H9 (cell line): ENCODE data around the gene MOCOS. TPM values are rescaled to one million over a fixed set of nuclear protein-coding genes. Genes with fewer than 3 reads are reported as not detected.

Experiments
- DNase-seq: peaks from one replicate; pipeline ENCODE4 v3.0.0-alpha.2; 2017
- H2AFZ ChIP-seq: one replicate; pipeline ENCODE4 v1.6.1; 2013; ENCODE audit warnings: mild to moderate bottlenecking, low read length, control low read depth, moderate library complexity
- H2AK5ac ChIP-seq: 2 replicates; pipeline ENCODE4 v1.6.1; 2013; ENCODE audit warnings: low read length, control low read depth, mixed read lengths; ENCODE audit not compliant: insufficient read length
- H2BK120ac ChIP-seq: one replicate; pipeline ENCODE4 v1.6.1; 2013; ENCODE audit warnings: low read depth, mild to moderate bottlenecking, low read length, control low read depth, inconsistent platforms; ENCODE audit not compliant: poor library complexity, severe bottlenecking
- H2BK12ac ChIP-seq: 2 replicates; pipeline ENCODE4 v1.6.1; 2013; ENCODE audit warnings: low read length, control low read depth, mixed read lengths, low read depth; ENCODE audit not compliant: insufficient read length
- H2BK15ac ChIP-seq: 2 replicates; pipeline ENCODE4 v1.6.1; 2013; ENCODE audit warnings: low read depth, low read length, control low read depth
- H2BK20ac ChIP-seq: one replicate; pipeline ENCODE4 v1.6.1; 2013; ENCODE audit warnings: low read depth, mild to moderate bottlenecking, low read length, control low read depth, inconsistent platforms; ENCODE audit not compliant: poor library complexity, severe bottlenecking
- H2BK5ac ChIP-seq: 2 replicates; pipeline ENCODE4 v1.6.1; 2013; ENCODE audit warnings: low read length, control low read depth, mixed read lengths; ENCODE audit not compliant: insufficient read length
- H3K14ac ChIP-seq: 2 replicates; pipeline ENCODE4 v1.6.1; 2013; ENCODE audit warnings: low read length, control low read depth; ENCODE audit not compliant: insufficient read depth
- H3K18ac ChIP-seq: 2 replicates; pipeline ENCODE4 v1.6.1; 2013; ENCODE audit warnings: low read depth, mild to moderate bottlenecking, mixed read lengths, low read length, control low read depth; ENCODE audit not compliant: insufficient read length
- H3K23ac ChIP-seq: 2 replicates; pipeline ENCODE4 v1.6.1; 2013; ENCODE audit warnings: low read length, control low read depth, mixed read lengths, low read depth; ENCODE audit not compliant: insufficient read length
- H3K23me2 ChIP-seq: 2 replicates; pipeline ENCODE4 v1.6.1; 2013; ENCODE audit warnings: low read depth, mild to moderate bottlenecking, mixed read lengths, low read length, control low read depth; ENCODE audit not compliant: insufficient read length, poor library complexity, severe bottlenecking
- H3K27ac ChIP-seq: 2 replicates; pipeline ENCODE4 v1.5.1; 2013; ENCODE audit warnings: low read length, control low read depth, mixed read lengths, low read depth; ENCODE audit not compliant: insufficient read length
- H3K27me3 ChIP-seq: 2 replicates; pipeline ENCODE4 v1.6.1; 2013; ENCODE audit warnings: low read length, control low read depth, inconsistent platforms; ENCODE audit not compliant: insufficient read depth
- H3K4ac ChIP-seq: 2 replicates; pipeline ENCODE4 v1.6.1; 2013; ENCODE audit warnings: low read depth, mild to moderate bottlenecking, control low read depth, inconsistent platforms, low read length, moderate library complexity
- H3K4me1 ChIP-seq: 2 replicates; pipeline ENCODE4 v1.6.1; 2013; ENCODE audit warnings: low read length, control low read depth, inconsistent platforms; ENCODE audit not compliant: insufficient read depth
- H3K4me2 ChIP-seq: 2 replicates; pipeline ENCODE4 v1.6.1; 2013; ENCODE audit warnings: low read length, control low read depth, mixed read lengths; ENCODE audit not compliant: insufficient read length, insufficient read depth
- H3K56ac ChIP-seq: 2 replicates; pipeline ENCODE4 v1.6.1; 2013; ENCODE audit warnings: low read depth, mild to moderate bottlenecking, mixed read lengths, low read length, control low read depth; ENCODE audit not compliant: insufficient read length
- H3K79me1 ChIP-seq: 2 replicates; pipeline ENCODE4 v1.6.1; 2013; ENCODE audit warnings: low read depth, mild to moderate bottlenecking, moderate library complexity, low read length, control low read depth, inconsistent platforms; ENCODE audit not compliant: insufficient read depth, poor library complexity, severe bottlenecking
- H3K79me2 ChIP-seq: 2 replicates; pipeline ENCODE4 v1.6.1; 2013; ENCODE audit warnings: low read length, control low read depth, inconsistent platforms; ENCODE audit not compliant: insufficient read depth
- H3K9ac ChIP-seq: 2 replicates; pipeline ENCODE4 v1.6.1; 2013; ENCODE audit warnings: low read length, control low read depth, mixed read lengths; ENCODE audit not compliant: insufficient read length; ENCODE audit errors: extremely low read depth
- H3K9me3 ChIP-seq: one replicate; pipeline ENCODE4 v1.6.1; 2013; ENCODE audit warnings: low read depth, low read length, inconsistent platforms; ENCODE audit not compliant: control insufficient read depth
- H3T11ph ChIP-seq: one replicate; pipeline ENCODE4 v1.6.1; 2013; ENCODE audit warnings: mild to moderate bottlenecking, low read length, control low read depth, inconsistent platforms
- H4K20me1 ChIP-seq: one replicate; pipeline ENCODE4 v1.6.1; 2013; ENCODE audit not compliant: control insufficient read depth, insufficient read length, insufficient read depth
- H4K5ac ChIP-seq: 2 replicates; pipeline ENCODE4 v1.6.1; 2013; ENCODE audit warnings: low read depth, mild to moderate bottlenecking, mixed read lengths, low read length, control low read depth; ENCODE audit not compliant: insufficient read length
- H4K8ac ChIP-seq: replicated peaks from 2 replicates; pipeline ENCODE4 v1.6.1; 2013; ENCODE audit warnings: low read length, control low read depth, mixed read lengths, low read depth; ENCODE audit not compliant: insufficient read length
- H4K91ac ChIP-seq: 2 replicates; pipeline ENCODE4 v1.6.1; 2013; ENCODE audit warnings: low read depth, mild to moderate bottlenecking, moderate library complexity, mixed read lengths, low read length, control low read depth; ENCODE audit not compliant: insufficient read length
- H3K27ac Mint-ChIP-seq, 3 experiments: 2 replicates in 2 of 3; 3 replicates in 1 of 3; pipeline ENCODE4 v1.8.0; 2020 to 2021; ENCODE audit warnings: mixed read lengths in 3 of 3, mild to moderate bottlenecking in 1 of 3, moderate library complexity in 1 of 3
- H3K27me3 Mint-ChIP-seq: 2 replicates; pipeline ENCODE4 v1.8.0; 2021; ENCODE audit warnings: low read depth, mild to moderate bottlenecking, moderate library complexity, mixed read lengths
- H3K36me3 Mint-ChIP-seq, 3 experiments: 2 replicates in 2 of 3; 3 replicates in 1 of 3; pipeline ENCODE4 v1.8.0; 2020 to 2021; ENCODE audit warnings: low read depth in 3 of 3, mixed read lengths in 3 of 3; ENCODE audit not compliant: insufficient read depth in 1 of 3
- H3K4me1 Mint-ChIP-seq, 2 experiments: 2 replicates each; pipeline ENCODE4 v1.8.0; 2020; ENCODE audit warnings: mixed read lengths in 2 of 2
- H3K4me3 Mint-ChIP-seq, 2 experiments: 2 replicates in 1 of 2; 3 replicates in 1 of 2; pipeline ENCODE4 v1.8.0; 2020 to 2021; ENCODE audit warnings: mild to moderate bottlenecking in 2 of 2, mixed read lengths in 2 of 2, moderate library complexity in 1 of 2
- H3K9me3 Mint-ChIP-seq, 2 experiments: 2 replicates in 1 of 2; 3 replicates in 1 of 2; pipeline ENCODE4 v1.8.0; 2020; ENCODE audit warnings: mild to moderate bottlenecking in 2 of 2, mixed read lengths in 2 of 2, moderate library complexity in 1 of 2
- WGBS: extraction: QIAGEN DNeasy Blood & Tissue Kit; methylation state at CpG from one replicate; pipeline ENCODE4 v1.1.7; 2013; ENCODE audit warnings: missing lambda C conversion rate, low lambda C conversion rate, mixed read lengths; ENCODE audit not compliant: insufficient read length; ENCODE audit errors: extremely low coverage; 5-methylcytosine and 5-hydroxymethylcytosine counted together
- total RNA-seq: library from RNA; stranded (reverse); gene quantifications from 2 replicates; pipeline ENCODE4 v1.2.1, GENCODE V29; 2021
- TF ChIP-seq, protein P1 (sequence below): fragments of 200-600 bp; sonication (generic); conservative IDR thresholded peaks from 3 replicates; pipeline ENCODE4 v1.8.0; 2021; ENCODE audit warnings: antibody characterized with exemption, mild to moderate bottlenecking

MOCOS gene
- total RNA-seq, 1 experiment from 2014 or later, result 6.0 TPM

DNA sequence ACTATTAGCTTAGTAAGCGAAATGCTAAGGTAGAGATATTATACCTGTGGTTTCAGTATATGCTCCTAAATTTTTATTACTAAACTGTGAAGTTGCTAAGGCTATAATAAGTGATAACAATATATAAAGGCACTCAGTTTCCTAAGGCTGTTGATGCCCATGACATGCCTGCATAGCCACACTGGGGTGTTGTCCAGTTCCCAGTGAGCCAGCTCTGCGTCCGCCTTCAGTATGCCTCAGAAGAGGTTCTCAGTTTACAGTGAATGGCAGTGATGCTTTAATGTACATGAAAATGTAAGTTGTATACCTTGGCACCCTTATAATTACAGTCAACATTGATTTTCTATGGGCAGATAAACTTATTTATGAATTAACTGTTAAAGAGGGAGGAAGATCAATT, 117.4 kb downstream of the MOCOS start:
- TF ChIP-seq, protein P1, sequence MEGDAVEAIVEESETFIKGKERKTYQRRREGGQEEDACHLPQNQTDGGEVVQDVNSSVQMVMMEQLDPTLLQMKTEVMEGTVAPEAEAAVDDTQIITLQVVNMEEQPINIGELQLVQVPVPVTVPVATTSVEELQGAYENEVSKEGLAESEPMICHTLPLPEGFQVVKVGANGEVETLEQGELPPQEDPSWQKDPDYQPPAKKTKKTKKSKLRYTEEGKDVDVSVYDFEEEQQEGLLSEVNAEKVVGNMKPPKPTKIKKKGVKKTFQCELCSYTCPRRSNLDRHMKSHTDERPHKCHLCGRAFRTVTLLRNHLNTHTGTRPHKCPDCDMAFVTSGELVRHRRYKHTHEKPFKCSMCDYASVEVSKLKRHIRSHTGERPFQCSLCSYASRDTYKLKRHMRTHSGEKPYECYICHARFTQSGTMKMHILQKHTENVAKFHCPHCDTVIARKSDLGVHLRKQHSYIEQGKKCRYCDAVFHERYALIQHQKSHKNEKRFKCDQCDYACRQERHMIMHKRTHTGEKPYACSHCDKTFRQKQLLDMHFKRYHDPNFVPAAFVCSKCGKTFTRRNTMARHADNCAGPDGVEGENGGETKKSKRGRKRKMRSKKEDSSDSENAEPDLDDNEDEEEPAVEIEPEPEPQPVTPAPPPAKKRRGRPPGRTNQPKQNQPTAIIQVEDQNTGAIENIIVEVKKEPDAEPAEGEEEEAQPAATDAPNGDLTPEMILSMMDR, result no peak
- Mint-ChIP-seq H3K27me3 (peaks cover 36% of the 10 kb centered on the region), H3K4me3 (no peak overlapping the region), H3K9me3 (no peaks in the 10 kb centered on the region), H3K4me1 (peaks cover 11 to 30% of the 10 kb centered on the region in 2 experiments), H3K27ac (no peak overlapping the region), H3K36me3 (no peaks in the 10 kb centered on the region; a peak in 1 of 7 replicates)
- Histone ChIP-seq H4K8ac (no peak overlapping the region), H4K91ac (no peak overlapping the region), H3K79me1 (no peaks in the 10 kb centered on the region), H2BK120ac (no peak overlapping the region), H3K23ac (no peak overlapping the region), H2AFZ (no peak overlapping the region), H3K56ac (no peak overlapping the region), H3K79me2 (no peaks in the 10 kb centered on the region), H2BK5ac (no peak overlapping the region), H4K5ac (no peak overlapping the region), H3K27ac (no peak overlapping the region), H3K9me3 (no peaks in the 10 kb centered on the region), H3K9ac (no peak overlapping the region), H3K14ac (no peak overlapping the region), H3K27me3 (no peaks in the 10 kb centered on the region), H3T11ph (no peak overlapping the region), H3K18ac (no peak overlapping the region), H4K20me1 (no peaks in the 10 kb centered on the region), H3K4ac (no peak overlapping the region), H3K4me2 (no peak overlapping the region), H3K23me2 (no peaks in the 10 kb centered on the region), H3K4me1 (no peaks in the 10 kb centered on the region; the same call in 1 of the 2 replicates), H2BK20ac (no peak overlapping the region), H2AK5ac (no peak overlapping the region), H2BK15ac (no peak overlapping the region), H2BK12ac (no peak overlapping the region)
- WGBS, result no CpG with 5 or more reads among the region's 3 CpGs
- no peak for DNase-seq
